GM23338 (cell line): Measurements from ENCODE around the gene BCAP31. TPM values are rescaled to one million over a fixed set of nuclear protein-coding genes. Genes with fewer than 3 reads are reported as not detected.

Experiments
- ATAC-seq: fragments of 200-7000 bp; cut with Tn5 transposase; 3 replicates; pipeline ENCODE4 v1.9.1; 2020
- DNase-seq: peaks from one replicate; pipeline ENCODE4 v3.0.0-alpha.2; 2015; ENCODE audit warnings: low spot score
- H2AFZ ChIP-seq: fragments of 200-600 bp; sonication (generic); 2 replicates; pipeline ENCODE4 v1.8.0; 2016; ENCODE audit warnings: antibody characterized with exemption, mild to moderate bottlenecking, moderate library complexity
- H3F3A ChIP-seq: fragments of 200-600 bp; sonication (generic); replicated peaks from 2 replicates; pipeline ENCODE4 v1.8.0; 2017; ENCODE audit warnings: antibody characterized with exemption, mixed run types, low read depth
- H3K27ac ChIP-seq: fragments of 200-600 bp; sonication (generic); 2 replicates; pipeline ENCODE4 v1.6.1; 2016; ENCODE audit warnings: low read depth
- H3K27me3 ChIP-seq: fragments of 200-600 bp; sonication (generic); 2 replicates; pipeline ENCODE4 v1.8.0; 2016; ENCODE audit warnings: mild to moderate bottlenecking, mixed run types, moderate library complexity; ENCODE audit not compliant: insufficient read depth
- H3K36me3 ChIP-seq: fragments of 200-600 bp; sonication (generic); 2 replicates; pipeline ENCODE4 v1.8.0; 2016; ENCODE audit warnings: mild to moderate bottlenecking; ENCODE audit not compliant: insufficient read depth
- H3K4me1 ChIP-seq: fragments of 200-600 bp; sonication (generic); 2 replicates; pipeline ENCODE4 v1.8.0; 2016; ENCODE audit warnings: mild to moderate bottlenecking, moderate library complexity; ENCODE audit not compliant: insufficient read depth
- H3K4me2 ChIP-seq: fragments of 200-600 bp; sonication (generic); 2 replicates; pipeline ENCODE4 v1.7.1; 2017; ENCODE audit warnings: mixed run types
- H3K4me3 ChIP-seq: fragments of 200-600 bp; sonication (generic); 2 replicates; pipeline ENCODE4 v1.6.1; 2016; ENCODE audit warnings: mixed run types
- H3K79me2 ChIP-seq: fragments of 200-600 bp; sonication (generic); replicated peaks from 2 replicates; pipeline ENCODE4 v1.8.0; 2017; ENCODE audit warnings: mild to moderate bottlenecking; ENCODE audit not compliant: insufficient read depth
- H3K9me2 ChIP-seq: fragments of 200-600 bp; sonication (generic); 2 replicates; pipeline ENCODE4 v1.8.0; 2017; ENCODE audit not compliant: insufficient read depth
- H4K20me1 ChIP-seq: fragments of 200-600 bp; sonication (generic); replicated peaks from 2 replicates; pipeline ENCODE4 v1.8.0; 2017; ENCODE audit warnings: mild to moderate bottlenecking; ENCODE audit not compliant: insufficient read depth
- H3K27ac Mint-ChIP-seq: 2 replicates; pipeline ENCODE4 v1.8.0; 2020; ENCODE audit warnings: inconsistent platforms, mild to moderate bottlenecking, moderate library complexity, mixed read lengths
- H3K27me3 Mint-ChIP-seq: 3 replicates; pipeline ENCODE4 v1.8.0; 2022; ENCODE audit warnings: low read depth, mild to moderate bottlenecking, moderate library complexity, mixed read lengths, inconsistent platforms; ENCODE audit not compliant: insufficient read depth, poor library complexity
- H3K36me3 Mint-ChIP-seq: 3 replicates; pipeline ENCODE4 v1.8.0; 2021; ENCODE audit warnings: low read depth, mild to moderate bottlenecking, inconsistent platforms, moderate library complexity, mixed read lengths
- H3K4me1 Mint-ChIP-seq: 3 replicates; pipeline ENCODE4 v1.8.0; 2020; ENCODE audit warnings: mild to moderate bottlenecking, inconsistent platforms, mixed read lengths
- H3K4me3 Mint-ChIP-seq: 3 replicates; pipeline ENCODE4 v1.8.0; 2021; ENCODE audit warnings: moderate library complexity, mild to moderate bottlenecking, inconsistent platforms, mixed read lengths
- H3K9me3 Mint-ChIP-seq: 3 replicates; pipeline ENCODE4 v1.8.0; 2020; ENCODE audit warnings: moderate library complexity, mild to moderate bottlenecking, inconsistent platforms, mixed read lengths
- CREB1 ChIP-seq: fragments of 250-450 bp; sonication (Bioruptor Pico); IDR thresholded peaks from 2 replicates; pipeline ENCODE4 v1.5.0; 2020; ENCODE audit warnings: low read depth, mild to moderate bottlenecking, moderate library complexity
- CTCF ChIP-seq, 2 experiments: fragments of 200-600 bp in 1 of 2; sonication (generic) in 1 of 2; conservative IDR thresholded peaks; 2 replicates each; pipeline versions ENCODE4 v1.5.1 to v1.6.1; 2016 to 2017; ENCODE audit warnings: antibody characterized with exemption in 2 of 2, low read depth in 2 of 2, mild to moderate bottlenecking in 2 of 2, moderate library complexity in 1 of 2
- ETS1 ChIP-seq: IDR thresholded peaks from 2 replicates; pipeline ENCODE4 v1.6.1; 2016; ENCODE audit warnings: antibody characterized with exemption
- EZH2 ChIP-seq: fragments of 200-600 bp; sonication (generic); IDR thresholded peaks from one replicate; pipeline ENCODE4 v1.8.0; 2017; ENCODE audit warnings: antibody characterized with exemption, mild to moderate bottlenecking, low read depth; ENCODE audit not compliant: unreplicated experiment
- EZH2phosphoT487 ChIP-seq: fragments of 200-600 bp; sonication (generic); IDR thresholded peaks from one replicate; pipeline ENCODE4 v1.8.1; 2018; ENCODE audit warnings: antibody characterized with exemption; ENCODE audit not compliant: unreplicated experiment
- JUNB ChIP-seq: IDR thresholded peaks from one replicate; pipeline ENCODE4 v1.6.1; 2016; ENCODE audit warnings: antibody characterized with exemption; ENCODE audit not compliant: unreplicated experiment
- NANOG ChIP-seq: IDR thresholded peaks from 2 replicates; pipeline ENCODE4 v1.6.1; 2016; ENCODE audit warnings: antibody characterized with exemption, borderline replicate concordance
- POLR2AphosphoS5 ChIP-seq: IDR thresholded peaks from 2 replicates; pipeline ENCODE4 v1.6.1; 2016; ENCODE audit warnings: antibody characterized with exemption, low read depth
- REST ChIP-seq: IDR thresholded peaks from one replicate; pipeline ENCODE4 v1.6.1; 2018; ENCODE audit warnings: antibody characterized with exemption; ENCODE audit not compliant: unreplicated experiment
- STAT1 ChIP-seq: IDR thresholded peaks from one replicate; pipeline ENCODE4 v1.6.1; 2016; ENCODE audit warnings: antibody characterized with exemption; ENCODE audit not compliant: unreplicated experiment
- ZNF114 ChIP-seq: fragments of 250-450 bp; sonication (Bioruptor Pico); IDR thresholded peaks from 2 replicates; pipeline ENCODE4 v1.5.0; 2020; ENCODE audit warnings: mild to moderate bottlenecking, moderate library complexity
- ZNF331 ChIP-seq: fragments of 250-450 bp; sonication (Bioruptor Pico); IDR thresholded peaks from 2 replicates; pipeline ENCODE4 v1.5.0; 2020; ENCODE audit warnings: low read depth, mild to moderate bottlenecking, moderate library complexity
- ZNF462 ChIP-seq: fragments of 250-450 bp; sonication (Bioruptor Pico); IDR thresholded peaks from 2 replicates; pipeline ENCODE4 v1.5.0; 2020; ENCODE audit warnings: mild to moderate bottlenecking, moderate library complexity
- polyA plus RNA-seq: library from polyadenylated mRNA; unstranded; fragments of >200 nt; fragmentation: Nextera tagmentation; extraction: Ambion mirVana; gene quantifications from 2 replicates; pipeline ENCODE4 v1.2.1, GENCODE V29; 2016
- total RNA-seq: library from RNA; depleted of rRNA; stranded (reverse); fragments of >200 nt; shearing (Covaris generic); gene quantifications from 2 replicates; pipeline ENCODE4 v1.2.3, GENCODE V29; 2014

BCAP31 gene
- total and polyA plus RNA-seq, 2 experiments from 2014 or later, result 85.0 to 145 TPM

GRCh38 chrX:153703036-153703370 lies 21.2 kb downstream of the BCAP31 start:
- H3K4me3 Mint-ChIP-seq, result no peak overlapping the region
- Histone ChIP-seq H2AFZ (no peak overlapping the region), H3F3A (no peaks in the 10 kb centered on the region), H3K79me2 (no peaks in the 10 kb centered on the region), H4K20me1 (no peaks in the 10 kb centered on the region), H3K36me3 (no peaks in the 10 kb centered on the region), H3K4me3 (no peak overlapping the region), H3K27ac (no peak overlapping the region), H3K4me2 (no peak overlapping the region), H3K27me3 (no peaks in the 10 kb centered on the region), H3K4me1 (no peaks in the 10 kb centered on the region), H3K9me2 (no peaks in the 10 kb centered on the region)
- peaks cover 21% of the 10 kb centered on the region for H3K36me3 Mint-ChIP-seq
- TF ChIP-seq REST (no peak), STAT1 (no peak), NANOG (no peak), ZNF462 (no peak), ZNF331 (CRISPR knock-in tag) (no peak), JUNB (no peak), ZNF114 (CRISPR knock-in tag) (no peak), EZH2 (no peak), ETS1 (no peak), EZH2phosphoT487 (no peak), POLR2AphosphoS5 (no peak), CREB1 (CRISPR knock-in tag) (no peak), CTCF (conservative IDR thresholded peaks at IDR 0.05; ENCODE audit: low read depth in 2 of 2) (no peak)
- H3K4me1 Mint-ChIP-seq, result peaks cover 9% of the 10 kb centered on the region; the same call in 2 of the 3 replicates
- no peaks in the 10 kb centered on the region; the same call in 2 of the 3 replicates for H3K9me3 Mint-ChIP-seq
- H3K27ac Mint-ChIP-seq, result no peak overlapping the region
- ATAC-seq, result no peak
- H3K27me3 Mint-ChIP-seq, result peaks cover 8% of the 10 kb centered on the region
- no peak for DNase-seq
